Gastrocnemius medialis (tissue), 4 donors: Measurements from ENCODE around the gene SFXN3.

Experiments
- POLR2A ChIP-seq, 2 donors: fragments of 450-650 bp; IDR thresholded peaks; one replicate each; pipeline ENCODE4 v1.6.1; 2017; ENCODE audit warnings: antibody characterized with exemption in 2 of 2, mild to moderate bottlenecking in 2 of 2, moderate library complexity in 2 of 2
- TF ChIP-seq, protein P1 (sequence below), 5 experiments: fragments of 450-650 bp in 3 of 5; fragments of 200-600 bp in 2 of 5; sonication (generic) in 2 of 5; IDR thresholded peaks in 4 of 5; conservative IDR thresholded peaks in 1 of 5; 1 replicate in 4 of 5; 2 replicates in 1 of 5; pipeline ENCODE4 v1.5.1; 2016 to 2019; ENCODE audit warnings: antibody characterized with exemption in 5 of 5, mild to moderate bottlenecking in 3 of 5, moderate library complexity in 3 of 5

DNA sequence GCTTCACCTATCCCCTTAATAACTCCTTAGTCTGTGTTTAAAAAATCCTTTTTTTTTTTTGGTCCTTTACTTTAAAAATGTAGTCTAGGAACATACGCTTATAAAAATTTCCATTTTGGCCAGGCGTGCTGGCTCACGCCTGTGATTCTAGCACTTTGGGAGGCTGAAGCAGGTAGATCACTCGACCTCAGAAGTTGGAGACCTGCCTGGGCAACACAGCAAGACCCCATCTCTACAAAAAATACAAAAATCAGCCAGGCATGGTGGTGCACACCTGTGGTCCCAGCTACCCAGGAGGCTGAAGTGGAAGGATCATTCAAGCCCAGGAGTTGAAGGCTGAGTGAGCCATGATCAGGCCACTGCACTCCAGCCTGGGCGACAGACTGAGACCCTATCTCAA is 45.6 kb downstream of the SFXN3 start:
- no peak for TF ChIP-seq POLR2A (IDR thresholded peaks at IDR 0.05)
- TF ChIP-seq, protein P1, sequence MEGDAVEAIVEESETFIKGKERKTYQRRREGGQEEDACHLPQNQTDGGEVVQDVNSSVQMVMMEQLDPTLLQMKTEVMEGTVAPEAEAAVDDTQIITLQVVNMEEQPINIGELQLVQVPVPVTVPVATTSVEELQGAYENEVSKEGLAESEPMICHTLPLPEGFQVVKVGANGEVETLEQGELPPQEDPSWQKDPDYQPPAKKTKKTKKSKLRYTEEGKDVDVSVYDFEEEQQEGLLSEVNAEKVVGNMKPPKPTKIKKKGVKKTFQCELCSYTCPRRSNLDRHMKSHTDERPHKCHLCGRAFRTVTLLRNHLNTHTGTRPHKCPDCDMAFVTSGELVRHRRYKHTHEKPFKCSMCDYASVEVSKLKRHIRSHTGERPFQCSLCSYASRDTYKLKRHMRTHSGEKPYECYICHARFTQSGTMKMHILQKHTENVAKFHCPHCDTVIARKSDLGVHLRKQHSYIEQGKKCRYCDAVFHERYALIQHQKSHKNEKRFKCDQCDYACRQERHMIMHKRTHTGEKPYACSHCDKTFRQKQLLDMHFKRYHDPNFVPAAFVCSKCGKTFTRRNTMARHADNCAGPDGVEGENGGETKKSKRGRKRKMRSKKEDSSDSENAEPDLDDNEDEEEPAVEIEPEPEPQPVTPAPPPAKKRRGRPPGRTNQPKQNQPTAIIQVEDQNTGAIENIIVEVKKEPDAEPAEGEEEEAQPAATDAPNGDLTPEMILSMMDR (IDR thresholded peaks at IDR 0.05 in 4 of 5, conservative IDR thresholded peaks at IDR 0.05 in 1 of 5), result no peak
